Skin epidermis (tissue), 12 donors: Measurements from ENCODE around the gene TLDC2.
"Not testable (repeated sequence)": the region's sequence is repeated elsewhere in the genome, so short reads cannot be mapped to it uniquely, and the experiment has no call there.

Experiments used
- H3K27ac ChIP-seq, 21 experiments: fragments of 200-600 bp; sonication (generic) in 11 of 21; one replicate each; pipeline ENCODE4 v1.5.0; 2020; ENCODE audit warnings: mild to moderate bottlenecking in 3 of 21, inconsistent platforms in 2 of 21, moderate library complexity in 2 of 21
- H3K4me3 ChIP-seq, 7 experiments: fragments of 200-600 bp; sonication (generic) in 2 of 7; one replicate each; pipeline ENCODE4 v1.5.0; 2020; ENCODE audit warnings: inconsistent platforms in 2 of 7, mild to moderate bottlenecking in 2 of 7, moderate library complexity in 1 of 7

The TLDC2 gene

GRCh38 chr20:36865076-36865860 is 10.7 kb upstream of the TLDC2 start:
- Histone ChIP-seq H3K27ac (peak overlapping the region in 1 of 21 experiments; percentile 34), H3K4me3 (no peak overlapping the region)

GRCh38 chr20:36865861-36866149 is 10.1 kb upstream of the TLDC2 start:
- Histone ChIP-seq H3K27ac (peak overlapping the region in 1 of 21 experiments; percentile 34), H3K4me3 (no peak overlapping the region)

- H3K27ac ChIP-seq = peak overlapping the region in 3 of 21 experiments; percentile 30 to 34 (median 32)
- no peak overlapping the region for H3K4me3 ChIP-seq
Measured at GRCh38 chr20:36866164-36866563, 9.8 kb upstream of the TLDC2 start.

GRCh38 chr20:36866681-36867495 is 9.1 kb upstream of the TLDC2 start:
- Histone ChIP-seq H3K4me3 (no peak overlapping the region), H3K27ac (peak overlapping the region in 6 of 21 experiments; percentile 2 to 32 (median 20))

GRCh38 chr20:36871640-36872570 is 4.0 kb upstream of the TLDC2 start:
- Histone ChIP-seq H3K4me3 (no peak overlapping the region), H3K27ac (no peak overlapping the region)

DNA sequence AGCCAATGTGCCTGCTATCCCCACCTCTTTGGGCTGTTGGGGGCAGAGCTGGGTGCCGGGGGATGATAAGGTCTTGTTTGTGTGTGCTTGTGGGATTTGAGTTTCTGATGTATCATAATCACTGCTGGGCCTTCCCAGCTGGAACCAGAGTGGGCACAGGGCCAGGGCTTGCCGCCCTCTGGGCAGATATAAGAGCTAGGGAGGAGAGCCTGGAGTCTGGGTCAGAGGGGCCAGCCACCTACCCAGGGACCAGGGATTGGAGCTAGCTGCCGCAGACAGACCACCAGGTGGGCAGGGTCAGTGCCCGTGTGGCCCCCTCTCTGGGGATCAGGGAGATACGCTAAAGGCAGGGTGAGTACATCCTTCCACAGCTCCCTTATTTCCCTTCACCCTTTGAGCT is 3.1 kb upstream of the TLDC2 start:
- Histone ChIP-seq H3K27ac (no peak overlapping the region), H3K4me3 (no peak overlapping the region)

DNA sequence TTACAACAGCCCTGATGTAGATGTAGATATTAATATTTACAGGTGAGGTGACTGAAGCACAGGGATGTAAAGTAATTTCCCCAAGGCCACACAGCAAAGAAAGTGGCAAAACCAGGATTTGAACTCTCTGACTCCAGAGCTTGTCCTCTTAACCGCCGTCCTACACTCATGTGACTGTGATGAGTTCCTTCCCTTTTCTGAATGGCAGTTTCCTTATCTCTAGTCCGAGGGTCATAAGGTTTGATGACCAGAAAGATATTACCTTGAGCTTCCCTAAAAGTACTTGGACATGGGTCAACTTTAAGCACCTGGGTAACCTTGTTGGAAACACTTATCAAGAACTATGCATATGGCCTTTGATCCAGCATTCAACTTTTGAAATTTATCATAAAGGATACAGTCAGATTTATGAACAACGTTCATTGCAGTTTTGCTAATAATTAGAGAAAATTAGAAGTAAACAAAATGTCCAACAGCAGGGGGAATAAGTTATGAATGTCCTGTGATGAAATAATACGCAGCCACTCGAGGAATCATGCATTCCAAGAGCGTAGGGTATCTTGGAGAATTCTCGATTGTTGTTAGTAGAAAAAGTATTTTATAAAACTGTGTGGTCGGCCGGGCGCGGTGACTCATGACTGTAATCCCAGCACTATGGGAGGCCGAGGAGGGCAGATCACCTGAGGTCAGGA is 2.3 kb upstream of the TLDC2 start:
- no peak overlapping the region for H3K27ac ChIP-seq
- H3K4me3 ChIP-seq = no peak overlapping the region

GRCh38 chr20:36875093-36875492 is 845 bp upstream of the TLDC2 start:
- H3K4me3 ChIP-seq = not testable (repeated sequence)
- H3K27ac ChIP-seq = peak overlapping the region in 1 of 21 experiments; percentile 24

DNA sequence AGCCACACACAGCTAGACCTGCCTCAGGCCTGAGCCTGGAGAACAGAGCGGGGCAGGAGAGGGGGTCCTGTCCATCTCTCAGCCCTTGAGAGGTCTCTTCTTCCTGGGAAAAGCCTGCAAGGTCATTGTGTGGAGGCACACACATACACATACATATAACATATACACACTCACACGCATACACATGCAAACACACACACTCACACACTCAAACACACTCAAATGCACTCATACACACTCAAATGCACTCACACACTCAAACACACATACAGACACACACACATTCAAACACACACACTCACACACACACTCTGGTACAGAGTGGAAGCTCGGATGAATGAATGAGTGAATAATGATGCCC is 515 bp downstream of the TLDC2 start:
- Histone ChIP-seq H3K27ac (no peak overlapping the region), H3K4me3 (no peak overlapping the region)

DNA sequence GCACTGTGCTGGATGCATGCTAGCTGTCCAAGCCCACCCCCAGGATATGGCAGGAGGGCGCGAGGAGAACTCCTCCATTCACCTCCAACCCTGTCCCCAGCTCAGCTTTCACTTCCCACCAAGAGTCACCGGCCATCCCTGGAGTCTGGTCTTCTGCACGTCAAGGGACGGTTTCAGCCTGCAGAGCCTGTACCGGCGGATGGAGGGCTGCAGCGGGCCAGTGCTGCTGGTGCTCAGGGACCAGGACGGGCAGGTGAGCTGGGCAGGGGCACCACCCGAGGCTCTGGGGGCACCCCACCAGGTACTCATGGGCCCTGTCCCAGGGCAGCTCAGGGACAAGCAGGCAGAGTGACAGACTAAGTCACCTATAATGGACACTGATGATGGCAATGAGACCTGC is 3.0 kb downstream of the TLDC2 start:
- no peak overlapping the region for H3K27ac ChIP-seq
- no peak overlapping the region for H3K4me3 ChIP-seq

DNA sequence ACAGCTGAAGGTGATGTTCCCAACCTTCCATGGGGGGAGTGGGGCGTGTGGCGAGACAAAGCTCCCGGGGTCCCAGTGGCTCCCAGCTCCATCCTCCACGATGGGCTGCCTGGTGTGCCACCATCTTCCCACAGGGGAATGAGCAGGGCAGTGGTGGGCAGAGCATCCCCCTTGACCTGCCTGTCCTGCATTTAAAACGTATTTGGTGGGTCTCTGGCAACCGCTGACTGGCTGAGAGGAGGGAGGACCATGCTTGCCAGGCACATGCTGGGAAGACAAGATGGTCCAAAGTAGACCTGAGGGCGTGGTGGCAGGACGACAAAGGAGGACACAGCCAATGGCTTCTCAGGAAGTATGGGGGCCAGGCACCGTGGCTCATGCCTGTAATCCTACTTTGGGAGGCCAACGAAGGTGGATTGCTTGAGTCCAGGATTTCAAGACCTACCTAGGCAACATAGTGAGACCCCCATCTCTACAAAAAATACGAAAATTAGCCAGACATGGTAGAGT is 4.9 kb downstream of the TLDC2 start:
- H3K27ac ChIP-seq = no peak overlapping the region
- no peak overlapping the region for H3K4me3 ChIP-seq

- H3K27ac ChIP-seq = no peak overlapping the region
- no peak overlapping the region for H3K4me3 ChIP-seq
Measured at GRCh38 chr20:36881331-36881730, 5.4 kb downstream of the TLDC2 start.

DNA sequence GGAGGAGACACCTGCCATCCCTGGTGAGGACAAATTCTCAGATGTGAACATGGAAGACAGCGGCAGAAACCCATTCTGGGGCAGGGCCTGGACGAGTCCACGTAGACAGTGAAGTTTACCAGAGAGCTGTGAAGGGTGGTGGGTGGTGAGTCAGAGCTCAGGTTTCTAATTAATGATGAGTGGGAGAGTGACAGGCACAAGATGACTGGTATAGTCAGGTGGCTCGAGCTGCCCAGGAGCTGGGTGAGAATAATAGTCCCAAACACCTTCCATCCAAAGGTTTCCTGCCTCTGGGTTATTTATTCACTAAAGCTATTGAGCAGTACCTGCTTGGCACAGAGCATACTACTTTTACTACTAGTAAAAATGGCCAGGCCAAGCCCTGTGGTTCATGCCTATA is 6.0 kb downstream of the TLDC2 start:
- Histone ChIP-seq H3K27ac (no peak overlapping the region), H3K4me3 (no peak overlapping the region)

GRCh38 chr20:36883977-36884535 is 8.1 kb downstream of the TLDC2 start:
- no peak overlapping the region for H3K4me3 ChIP-seq

GRCh38 chr20:36885356-36885755 is 9.4 kb downstream of the TLDC2 start:
- Histone ChIP-seq H3K27ac (no peak overlapping the region), H3K4me3 (no peak overlapping the region)

More at GRCh38 chr20:36883977-36884535, 8.1 kb downstream of the TLDC2 start:
- H3K27ac ChIP-seq = no peak overlapping the region

DNA sequence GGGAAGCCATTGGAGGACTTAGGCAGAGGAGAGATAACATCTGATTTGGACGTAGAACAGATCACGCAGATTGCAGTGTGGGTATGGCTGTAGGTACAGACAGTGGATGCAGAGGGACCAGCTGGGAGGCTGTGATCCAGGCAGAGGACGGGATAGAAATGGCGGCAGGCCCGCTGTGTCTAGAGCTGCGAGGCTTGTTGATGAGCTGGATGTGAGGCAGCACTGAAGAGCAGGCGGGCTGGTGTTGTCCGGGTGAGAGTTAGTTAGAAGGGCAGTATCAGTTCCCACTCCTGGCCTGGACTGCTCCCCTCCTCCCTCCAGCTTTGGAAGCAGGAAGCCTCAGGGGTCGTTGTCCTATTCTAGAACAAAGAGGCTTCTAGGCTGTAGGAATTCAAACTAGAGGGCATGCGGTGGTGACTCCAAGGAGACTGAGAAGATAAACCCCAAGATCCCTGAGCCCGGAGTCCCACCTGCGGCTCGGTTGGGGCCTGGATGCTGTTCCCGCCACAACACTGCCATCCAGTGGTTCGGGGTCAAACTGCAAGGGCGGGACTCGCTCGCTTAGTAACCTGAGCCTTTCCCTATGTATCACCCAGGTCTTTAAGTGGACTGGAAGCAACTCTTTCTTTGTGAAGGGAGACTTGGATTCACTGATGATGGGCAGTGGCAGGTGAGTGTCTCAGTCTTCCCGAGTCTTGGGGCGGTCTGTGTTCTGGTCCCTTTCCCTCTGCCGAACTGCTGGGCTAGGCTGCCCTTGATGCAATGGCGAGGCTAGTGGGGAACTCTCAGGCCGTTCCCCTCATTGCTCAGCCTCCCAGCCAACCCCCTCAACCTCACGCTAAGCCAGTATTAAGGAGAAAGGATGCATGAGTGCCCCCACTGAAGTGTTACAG is 11.2 kb downstream of the TLDC2 start:
- H3K4me3 ChIP-seq = no peak overlapping the region
- peak overlapping the region in 4 of 21 experiments; percentile 1 to 9 (median 8) for H3K27ac ChIP-seq

DNA sequence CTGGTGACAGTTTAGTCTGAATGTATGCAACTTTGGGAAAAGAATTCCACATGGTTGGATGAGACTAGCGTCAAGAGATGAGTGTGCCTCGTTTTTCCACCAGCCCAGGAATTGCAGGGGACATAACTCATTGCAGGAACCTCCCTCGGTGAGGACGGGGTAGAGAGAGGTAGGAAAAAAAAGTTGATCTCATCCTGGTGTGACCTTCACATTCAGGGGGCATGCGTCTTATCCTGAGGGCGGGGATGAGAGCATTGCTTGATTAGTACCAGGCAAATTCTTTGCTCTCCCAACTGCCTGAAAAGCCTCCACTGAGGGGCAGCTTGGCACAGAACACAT is 11.8 kb downstream of the TLDC2 start:
- Histone ChIP-seq H3K4me3 (no peak overlapping the region), H3K27ac (peak overlapping the region in 4 of 21 experiments; percentile 1 to 9 (median 8))

DNA sequence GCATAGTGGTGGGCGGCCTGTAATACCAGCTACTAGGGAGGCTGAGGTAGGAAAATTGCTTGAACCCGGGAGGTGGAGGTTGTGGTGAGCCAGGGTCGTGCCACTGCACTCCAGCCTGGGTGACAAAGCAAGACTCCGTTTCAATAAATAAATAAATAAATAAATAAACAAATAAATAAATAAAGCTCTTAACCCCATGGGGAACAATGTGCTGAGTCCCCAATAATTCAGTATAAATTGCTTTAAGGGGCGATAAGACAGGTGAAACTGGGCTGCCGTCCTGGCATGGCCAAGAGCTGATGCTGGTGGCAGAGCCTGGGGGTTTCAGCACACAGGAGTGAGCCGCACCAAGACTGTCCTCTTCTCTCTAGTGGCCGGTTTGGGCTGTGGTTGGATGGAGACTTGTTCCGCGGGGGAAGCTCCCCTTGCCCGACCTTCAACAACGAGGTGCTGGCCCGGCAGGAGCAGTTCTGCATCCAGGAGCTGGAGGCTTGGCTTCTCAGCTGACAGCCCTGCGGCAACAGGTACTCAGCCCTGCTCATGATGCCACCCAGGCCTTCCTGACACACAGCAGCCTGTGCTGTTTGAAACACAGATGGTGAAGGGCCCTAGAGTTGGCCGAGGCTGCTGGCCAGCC is 13.1 kb downstream of the TLDC2 start:
- H3K27ac ChIP-seq = no peak overlapping the region
- no peak overlapping the region for H3K4me3 ChIP-seq
